HepG2 (cell line): Measurements from ENCODE around the gene DYNC1LI1. TPM values are rescaled to one million over a fixed set of nuclear protein-coding genes. Genes with fewer than 3 reads are reported as not detected.

Experiments
- FOSL1 ChIP-seq: sonication (generic); formaldehyde crosslinking; IDR thresholded peaks from 2 replicates; pipeline ENCODE4 v1.9.0; 2021; ENCODE audit warnings: missing genetic modification reagents, borderline replicate concordance
- MYC ChIP-seq: sonication (generic); formaldehyde crosslinking; IDR thresholded peaks from 2 replicates; pipeline ENCODE4 v1.9.0; 2021; ENCODE audit warnings: missing genetic modification reagents, borderline replicate concordance
- RBM22 ChIP-seq: fragments of 200-400 bp; formaldehyde crosslinking; optimal IDR thresholded peaks from 2 replicates; pipeline ENCODE3; 2017; ENCODE audit warnings: mild to moderate bottlenecking, low read length, moderate library complexity
- YEATS2 ChIP-seq: sonication (generic); formaldehyde crosslinking; IDR thresholded peaks from 2 replicates; pipeline ENCODE4 v1.4.0; 2020; ENCODE audit warnings: missing genetic modification reagents, borderline replicate concordance
- ZNF234 ChIP-seq: sonication (generic); formaldehyde crosslinking; conservative IDR thresholded peaks from 2 replicates; pipeline ENCODE4 v1.5.1; 2020; ENCODE audit warnings: mild to moderate bottlenecking, missing genetic modification reagents
- ZNF24 ChIP-seq: fragments of 450-650 bp; IDR thresholded peaks from 2 replicates; pipeline ENCODE4 v1.6.1; 2017; ENCODE audit warnings: antibody characterized with exemption, mild to moderate bottlenecking
- ZNF253 ChIP-seq: sonication (generic); formaldehyde crosslinking; IDR thresholded peaks from 2 replicates; pipeline ENCODE4 v1.8.0; 2022; ENCODE audit warnings: mild to moderate bottlenecking, missing genetic modification reagents, borderline replicate concordance
- ZNF263 ChIP-seq: sonication (generic); formaldehyde crosslinking; IDR thresholded peaks from 2 replicates; pipeline ENCODE4 v1.4.0; 2020; ENCODE audit warnings: missing genetic modification reagents
- ZNF329 ChIP-seq: sonication (generic); formaldehyde crosslinking; IDR thresholded peaks from 2 replicates; pipeline ENCODE4 v1.9.0; 2021; ENCODE audit warnings: low read depth, mild to moderate bottlenecking, missing genetic modification reagents
- ZNF34 ChIP-seq: sonication (generic); formaldehyde crosslinking; IDR thresholded peaks from 2 replicates; pipeline ENCODE4 v1.4.0; 2020; ENCODE audit warnings: mild to moderate bottlenecking, missing genetic modification reagents, borderline replicate concordance
- ZNF432 ChIP-seq: sonication (generic); formaldehyde crosslinking; IDR thresholded peaks from 2 replicates; pipeline ENCODE4 v1.5.0; 2020; ENCODE audit warnings: missing genetic modification reagents, mild to moderate bottlenecking, borderline replicate concordance
- ZNF451 ChIP-seq: sonication (generic); formaldehyde crosslinking; IDR thresholded peaks from 2 replicates; pipeline ENCODE4 v1.5.0; 2020; ENCODE audit warnings: mild to moderate bottlenecking, missing genetic modification reagents
- ZNF460 ChIP-seq: sonication (generic); formaldehyde crosslinking; IDR thresholded peaks from 2 replicates; pipeline ENCODE4 v1.5.1; 2020; ENCODE audit warnings: missing genetic modification reagents, mild to moderate bottlenecking, borderline replicate concordance
- ZNF746 ChIP-seq: sonication (generic); formaldehyde crosslinking; IDR thresholded peaks from 2 replicates; pipeline ENCODE4 v1.8.0; 2022; ENCODE audit warnings: mild to moderate bottlenecking, missing genetic modification reagents
- ZNF883 ChIP-seq: sonication (generic); formaldehyde crosslinking; IDR thresholded peaks from 2 replicates; pipeline ENCODE4 v1.5.1; 2020; ENCODE audit warnings: mild to moderate bottlenecking, missing genetic modification reagents; ENCODE audit errors: not compliant biosample characterization
- ZNF891 ChIP-seq: sonication (generic); formaldehyde crosslinking; IDR thresholded peaks from 2 replicates; pipeline ENCODE4 v1.5.0; 2020; ENCODE audit warnings: mild to moderate bottlenecking, missing genetic modification reagents
- polyA plus RNA-seq, 8 experiments: library from polyadenylated mRNA; depleted of rRNA in 3 of 8; stranded (reverse) in 7 of 8; unstranded in 1 of 8; fragments of >200 nt; fragmentation: Illumina TruSeq in 4 of 8; extraction: Trizol in 4 of 8; gene quantifications; 2 replicates each; pipeline versions ENCODE4 v1.2.1 to v1.2.3, GENCODE V29; 2011 to 2016; ENCODE audit warnings: low read depth in 4 of 8, missing spikeins in 1 of 8, mixed read lengths in 1 of 8; ENCODE audit not compliant: insufficient read depth in 1 of 8
- total RNA-seq, 5 experiments: library from RNA; depleted of rRNA; stranded (reverse); fragments of >200 nt; fragmentation: Illumina TruSeq; extraction: Trizol; gene quantifications; 2 replicates each; pipeline ENCODE4 v1.2.3, GENCODE V29; 2016; ENCODE audit warnings: low read depth in 1 of 5
- TF ChIP-seq, protein P1 (sequence below): sonication (generic); formaldehyde crosslinking; IDR thresholded peaks from 2 replicates; pipeline ENCODE4 v1.4.0; 2020; ENCODE audit warnings: missing genetic modification reagents
- TF ChIP-seq, protein P2 (sequence below): IDR thresholded peaks from 2 replicates; pipeline ENCODE4 v1.6.1; 2016; ENCODE audit warnings: low read depth, control low read depth
- TF ChIP-seq, protein P3 (sequence below): sonication (generic); formaldehyde crosslinking; IDR thresholded peaks from 2 replicates; pipeline ENCODE4 v1.5.0; 2020; ENCODE audit warnings: missing genetic modification reagents, mild to moderate bottlenecking, borderline replicate concordance
- TF ChIP-seq, protein P4 (sequence below): fragments of 450-650 bp; IDR thresholded peaks from 2 replicates; pipeline ENCODE4 v1.6.1; 2017
- TF ChIP-seq, protein P5 (sequence below): sonication (generic); formaldehyde crosslinking; IDR thresholded peaks from 2 replicates; pipeline ENCODE4 v1.8.1; 2023; ENCODE audit warnings: missing genetic modification reagents, inconsistent platforms, borderline replicate concordance

The DYNC1LI1 gene
- total and polyA plus RNA-seq, 2 of the 13 experiments (the other 11 are each of a cell fraction or from before 2014, with no cell fraction given) = 13.4 to 37.1 TPM

DNA sequence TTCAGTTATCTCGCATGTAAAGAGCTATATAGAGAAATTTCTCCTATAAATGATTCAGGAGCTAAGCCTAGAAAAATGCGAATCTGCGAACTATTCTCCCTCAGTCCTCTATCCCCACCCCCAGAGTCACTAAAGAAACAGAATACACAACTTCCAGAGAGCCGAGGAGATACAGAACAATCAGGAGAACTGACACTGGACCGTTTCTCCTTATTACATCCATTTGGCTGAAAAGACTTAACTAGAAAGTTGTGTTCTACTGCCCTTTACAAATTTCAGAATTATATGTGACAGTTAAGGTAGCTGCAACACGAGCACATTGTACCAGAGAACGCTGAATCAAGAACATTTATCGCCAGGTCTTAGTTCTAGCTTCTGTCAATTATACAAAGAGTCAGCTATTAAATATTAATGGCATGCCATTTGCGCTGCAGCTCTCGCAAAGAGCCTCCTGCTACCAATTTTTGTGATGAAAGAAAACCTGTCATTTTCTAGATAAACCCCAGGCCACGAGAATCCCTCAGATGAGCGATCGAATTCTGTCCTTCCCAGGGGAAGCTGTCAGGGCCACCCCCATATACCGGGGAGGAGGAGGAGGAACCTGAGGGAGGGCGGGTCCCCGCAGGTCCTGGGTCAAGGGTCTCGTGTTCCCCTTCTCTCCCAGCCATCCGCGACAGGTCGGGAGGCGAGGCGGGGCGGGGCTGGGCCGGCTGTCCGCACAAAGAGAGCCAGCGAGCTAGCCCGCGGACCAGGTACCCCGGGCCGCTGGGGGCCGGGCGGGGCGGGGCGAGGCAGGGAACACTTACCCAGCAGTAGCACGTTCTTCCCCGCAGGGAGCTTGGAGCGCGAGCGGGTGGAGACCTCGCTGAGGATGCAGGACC, 878 bp downstream of the DYNC1LI1 start (continued):
- TF ChIP-seq ZNF34 (CRISPR knock-in tag) = no peak
- TF ChIP-seq ZNF24 = no peak
- TF ChIP-seq, protein P1, sequence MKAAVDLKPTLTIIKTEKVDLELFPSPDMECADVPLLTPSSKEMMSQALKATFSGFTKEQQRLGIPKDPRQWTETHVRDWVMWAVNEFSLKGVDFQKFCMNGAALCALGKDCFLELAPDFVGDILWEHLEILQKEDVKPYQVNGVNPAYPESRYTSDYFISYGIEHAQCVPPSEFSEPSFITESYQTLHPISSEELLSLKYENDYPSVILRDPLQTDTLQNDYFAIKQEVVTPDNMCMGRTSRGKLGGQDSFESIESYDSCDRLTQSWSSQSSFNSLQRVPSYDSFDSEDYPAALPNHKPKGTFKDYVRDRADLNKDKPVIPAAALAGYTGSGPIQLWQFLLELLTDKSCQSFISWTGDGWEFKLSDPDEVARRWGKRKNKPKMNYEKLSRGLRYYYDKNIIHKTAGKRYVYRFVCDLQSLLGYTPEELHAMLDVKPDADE (CRISPR knock-in tag) = no peak
- no peak for TF ChIP-seq ZNF883 (CRISPR knock-in tag)
- TF ChIP-seq, protein P2, sequence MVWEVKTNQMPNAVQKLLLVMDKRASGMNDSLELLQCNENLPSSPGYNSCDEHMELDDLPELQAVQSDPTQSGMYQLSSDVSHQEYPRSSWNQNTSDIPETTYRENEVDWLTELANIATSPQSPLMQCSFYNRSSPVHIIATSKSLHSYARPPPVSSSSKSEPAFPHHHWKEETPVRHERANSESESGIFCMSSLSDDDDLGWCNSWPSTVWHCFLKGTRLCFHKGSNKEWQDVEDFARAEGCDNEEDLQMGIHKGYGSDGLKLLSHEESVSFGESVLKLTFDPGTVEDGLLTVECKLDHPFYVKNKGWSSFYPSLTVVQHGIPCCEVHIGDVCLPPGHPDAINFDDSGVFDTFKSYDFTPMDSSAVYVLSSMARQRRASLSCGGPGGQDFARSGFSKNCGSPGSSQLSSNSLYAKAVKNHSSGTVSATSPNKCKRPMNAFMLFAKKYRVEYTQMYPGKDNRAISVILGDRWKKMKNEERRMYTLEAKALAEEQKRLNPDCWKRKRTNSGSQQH (CRISPR knock-in tag) = no peak
- TF ChIP-seq ZNF451 = no peak
- TF ChIP-seq ZNF746 = no peak; the same call in 1 of the 2 replicates
- TF ChIP-seq ZNF432 (CRISPR knock-in tag) = no peak
- no peak for TF ChIP-seq ZNF253 (CRISPR knock-in tag)
- 0 out of 2 replicates have a peak, but pooled peaks have one; percentile 4 for TF ChIP-seq ZNF460 (CRISPR knock-in tag)
- no peak for TF ChIP-seq RBM22
- TF ChIP-seq, protein P3, sequence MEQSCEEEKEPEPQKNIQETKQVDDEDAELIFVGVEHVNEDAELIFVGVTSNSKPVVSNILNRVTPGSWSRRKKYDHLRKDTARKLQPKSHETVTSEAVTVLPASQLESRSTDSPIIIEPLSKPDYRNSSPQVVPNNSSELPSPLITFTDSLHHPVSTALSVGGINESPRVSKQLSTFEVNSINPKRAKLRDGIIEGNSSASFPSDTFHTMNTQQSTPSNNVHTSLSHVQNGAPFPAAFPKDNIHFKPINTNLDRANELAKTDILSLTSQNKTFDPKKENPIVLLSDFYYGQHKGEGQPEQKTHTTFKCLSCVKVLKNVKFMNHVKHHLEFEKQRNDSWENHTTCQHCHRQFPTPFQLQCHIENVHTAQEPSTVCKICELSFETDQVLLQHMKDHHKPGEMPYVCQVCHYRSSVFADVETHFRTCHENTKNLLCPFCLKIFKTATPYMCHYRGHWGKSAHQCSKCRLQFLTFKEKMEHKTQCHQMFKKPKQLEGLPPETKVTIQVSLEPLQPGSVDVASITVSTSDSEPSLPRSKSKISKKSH = no peak
- peak; percentile 19; the same call in 1 of the 2 replicates for TF ChIP-seq ZNF263 (CRISPR knock-in tag)
- TF ChIP-seq, protein P4, sequence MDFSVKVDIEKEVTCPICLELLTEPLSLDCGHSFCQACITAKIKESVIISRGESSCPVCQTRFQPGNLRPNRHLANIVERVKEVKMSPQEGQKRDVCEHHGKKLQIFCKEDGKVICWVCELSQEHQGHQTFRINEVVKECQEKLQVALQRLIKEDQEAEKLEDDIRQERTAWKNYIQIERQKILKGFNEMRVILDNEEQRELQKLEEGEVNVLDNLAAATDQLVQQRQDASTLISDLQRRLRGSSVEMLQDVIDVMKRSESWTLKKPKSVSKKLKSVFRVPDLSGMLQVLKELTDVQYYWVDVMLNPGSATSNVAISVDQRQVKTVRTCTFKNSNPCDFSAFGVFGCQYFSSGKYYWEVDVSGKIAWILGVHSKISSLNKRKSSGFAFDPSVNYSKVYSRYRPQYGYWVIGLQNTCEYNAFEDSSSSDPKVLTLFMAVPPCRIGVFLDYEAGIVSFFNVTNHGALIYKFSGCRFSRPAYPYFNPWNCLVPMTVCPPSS = no peak
- TF ChIP-seq FOSL1 = no peak
- TF ChIP-seq, protein P5, sequence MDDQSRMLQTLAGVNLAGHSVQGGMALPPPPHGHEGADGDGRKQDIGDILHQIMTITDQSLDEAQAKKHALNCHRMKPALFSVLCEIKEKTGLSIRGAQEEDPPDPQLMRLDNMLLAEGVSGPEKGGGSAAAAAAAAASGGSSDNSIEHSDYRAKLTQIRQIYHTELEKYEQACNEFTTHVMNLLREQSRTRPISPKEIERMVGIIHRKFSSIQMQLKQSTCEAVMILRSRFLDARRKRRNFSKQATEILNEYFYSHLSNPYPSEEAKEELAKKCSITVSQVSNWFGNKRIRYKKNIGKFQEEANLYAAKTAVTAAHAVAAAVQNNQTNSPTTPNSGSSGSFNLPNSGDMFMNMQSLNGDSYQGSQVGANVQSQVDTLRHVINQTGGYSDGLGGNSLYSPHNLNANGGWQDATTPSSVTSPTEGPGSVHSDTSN (CRISPR knock-in tag) = no peak
- no peak for TF ChIP-seq ZNF234 (CRISPR knock-in tag)
- TF ChIP-seq ZNF891 (CRISPR knock-in tag) = no peak
- no peak for TF ChIP-seq YEATS2 (CRISPR knock-in tag)
- peak; percentile 66; the same call in 1 of the 2 replicates for TF ChIP-seq MYC (CRISPR knock-in tag)
- TF ChIP-seq ZNF329 (CRISPR knock-in tag) = peak; percentile 56
